ENCODE data around the gene ST3GAL6.

The ST3GAL6 gene

GRCh38 chr3:98728672-98729071 lies 34.5 kb upstream of the ST3GAL6 start:
- Histone ChIP-seq H4K20me1 (ENCODE audit: insufficient read depth, low read length) (no peaks in the 10 kb centered on the region), H3K4me2 (ENCODE audit: low read length) (no peak overlapping the region), H3K9ac (ENCODE audit: low read length) (no peak overlapping the region), H3K9me3 (ENCODE audit: low read length) (no peaks in the 10 kb centered on the region), H3K9me2 (ENCODE audit: low read depth, low read length) (no peaks in the 10 kb centered on the region), H3K36me3 (ENCODE audit: insufficient read depth, low read length) (no peaks in the 10 kb centered on the region), H3K79me2 (ENCODE audit: insufficient read depth, low read length) (no peaks in the 10 kb centered on the region), H2AFZ (ENCODE audit: low read length) (no peak overlapping the region), H3K4me1 (ENCODE audit: insufficient read depth, low read length, severe bottlenecking) (no peaks in the 10 kb centered on the region), H3K4me3 (ENCODE audit: low read depth, low read length, poor library complexity, severe bottlenecking) (no peak overlapping the region), H3F3A (ENCODE audit: insufficient read depth, low read length) (no peaks in the 10 kb centered on the region), H3K27ac (ENCODE audit: low read depth, low read length, poor library complexity, severe bottlenecking) (no peak overlapping the region), H3K27me3 (ENCODE audit: insufficient read depth, low read length) (no peaks in the 10 kb centered on the region)
- TF ChIP-seq CTCF (IDR thresholded peaks at IDR 0.05; ENCODE audit: low read length), result no peak
- TF ChIP-seq EZH2 (IDR thresholded peaks at IDR 0.05; ENCODE audit: borderline replicate concordance, low read length), result no peak

GRCh38 chr3:98730338-98730737 lies 32.8 kb upstream of the ST3GAL6 start:
- no peaks in the 10 kb centered on the region for H3K79me2 ChIP-seq (ENCODE audit: insufficient read depth, low read length)
- no peak overlapping the region for H3K4me3 ChIP-seq (ENCODE audit: low read depth, low read length, poor library complexity, severe bottlenecking)
- H3K27ac ChIP-seq (ENCODE audit: low read depth, low read length, poor library complexity, severe bottlenecking), result no peak overlapping the region

GRCh38 chr3:98730886-98731537 lies 32.1 kb upstream of the ST3GAL6 start:
- Histone ChIP-seq H4K20me1 (ENCODE audit: insufficient read depth, low read length) (no peaks in the 10 kb centered on the region), H3K9me2 (ENCODE audit: low read depth, low read length) (no peaks in the 10 kb centered on the region), H3K9me3 (ENCODE audit: low read length) (no peaks in the 10 kb centered on the region), H3K36me3 (ENCODE audit: insufficient read depth, low read length) (no peaks in the 10 kb centered on the region), H3F3A (ENCODE audit: insufficient read depth, low read length) (no peaks in the 10 kb centered on the region), H3K27ac (ENCODE audit: low read depth, low read length, poor library complexity, severe bottlenecking) (no peak overlapping the region), H3K4me1 (ENCODE audit: insufficient read depth, low read length, severe bottlenecking) (no peaks in the 10 kb centered on the region), H2AFZ (ENCODE audit: low read length) (no peak overlapping the region), H3K79me2 (ENCODE audit: insufficient read depth, low read length) (no peaks in the 10 kb centered on the region), H3K9ac (ENCODE audit: low read length) (no peak overlapping the region), H3K4me2 (ENCODE audit: low read length) (no peak overlapping the region), H3K4me3 (ENCODE audit: low read depth, low read length, poor library complexity, severe bottlenecking) (no peak overlapping the region), H3K27me3 (ENCODE audit: insufficient read depth, low read length) (no peaks in the 10 kb centered on the region)
- no peak for TF ChIP-seq CTCF (IDR thresholded peaks at IDR 0.05; ENCODE audit: low read length)
- no peak for TF ChIP-seq EZH2 (IDR thresholded peaks at IDR 0.05; ENCODE audit: borderline replicate concordance, low read length)

More at GRCh38 chr3:98730338-98730737, 32.8 kb upstream of the ST3GAL6 start:
- no peak overlapping the region for H2AFZ ChIP-seq (ENCODE audit: low read length)
- no peaks in the 10 kb centered on the region for H3K9me3 ChIP-seq (ENCODE audit: low read length)
- H3K36me3 ChIP-seq (ENCODE audit: insufficient read depth, low read length), result no peaks in the 10 kb centered on the region
- no peaks in the 10 kb centered on the region for H4K20me1 ChIP-seq (ENCODE audit: insufficient read depth, low read length)
- no peaks in the 10 kb centered on the region for H3F3A ChIP-seq (ENCODE audit: insufficient read depth, low read length)
- H3K27me3 ChIP-seq (ENCODE audit: insufficient read depth, low read length), result no peaks in the 10 kb centered on the region
- TF ChIP-seq EZH2 (IDR thresholded peaks at IDR 0.05; ENCODE audit: borderline replicate concordance, low read length) (no peak), CTCF (IDR thresholded peaks at IDR 0.05; ENCODE audit: low read length) (no peak)
- no peak overlapping the region for H3K4me2 ChIP-seq (ENCODE audit: low read length)
- H3K9me2 ChIP-seq (ENCODE audit: low read depth, low read length), result no peaks in the 10 kb centered on the region
- no peaks in the 10 kb centered on the region for H3K4me1 ChIP-seq (ENCODE audit: insufficient read depth, low read length, severe bottlenecking)
- H3K9ac ChIP-seq (ENCODE audit: low read length), result no peak overlapping the region
